NCI-H774 (cell line): Measurements from ENCODE around the gene SPRTN.
"Not testable (repeated sequence)": the region's sequence is repeated elsewhere in the genome, so short reads cannot be mapped to it uniquely, and the experiment has no call there.

Source experiments
- DNase-seq: peaks from one replicate; lab custom pipeline; 2025; lab: John Stamatoyannopoulos, UW

SPRTN gene

DNA sequence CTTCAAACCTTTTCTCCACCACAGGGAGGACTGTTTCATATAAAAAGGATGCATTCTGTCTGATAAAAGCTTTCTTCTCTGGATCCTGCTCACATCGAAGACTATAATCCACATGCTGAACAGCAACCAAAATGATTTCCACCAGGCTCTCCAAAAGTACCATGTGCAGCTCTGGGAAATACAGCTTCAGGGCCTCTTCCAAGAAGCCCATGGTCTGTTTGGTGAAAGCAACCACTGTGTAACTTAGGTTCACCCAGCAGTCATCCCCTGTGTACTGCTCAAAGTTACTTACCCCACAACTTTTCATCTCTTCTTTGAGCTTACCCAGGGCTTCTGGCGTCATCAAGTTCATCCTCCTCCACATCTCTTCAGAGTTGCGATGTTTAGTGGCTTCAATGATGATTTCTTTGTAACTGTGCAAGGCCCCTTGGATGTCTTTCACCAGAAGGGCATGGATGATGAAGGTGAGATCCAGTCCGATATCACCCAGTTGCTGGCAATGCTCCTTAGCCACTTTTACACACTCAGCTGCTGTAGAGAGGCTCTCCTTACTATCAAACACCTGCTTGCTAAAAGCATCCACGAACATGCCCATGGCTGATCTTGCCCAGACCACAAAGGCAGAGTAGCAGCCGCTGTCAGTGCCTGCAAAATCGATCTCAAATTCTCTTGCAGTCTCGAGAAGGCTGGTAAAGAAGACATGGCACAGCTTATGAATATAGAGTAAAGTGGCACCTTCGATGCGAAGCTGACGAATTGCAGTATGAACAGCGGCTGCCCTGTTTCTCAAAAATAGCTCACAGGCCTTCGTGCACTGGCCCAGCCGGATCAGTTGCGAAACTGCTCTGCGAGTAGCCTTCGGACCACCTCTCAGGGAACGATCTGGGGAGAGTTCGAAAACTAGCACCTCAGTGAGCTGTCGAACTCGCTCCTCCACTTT, 2.2 kb upstream of the SPRTN start:
- no peak for DNase-seq

DNA sequence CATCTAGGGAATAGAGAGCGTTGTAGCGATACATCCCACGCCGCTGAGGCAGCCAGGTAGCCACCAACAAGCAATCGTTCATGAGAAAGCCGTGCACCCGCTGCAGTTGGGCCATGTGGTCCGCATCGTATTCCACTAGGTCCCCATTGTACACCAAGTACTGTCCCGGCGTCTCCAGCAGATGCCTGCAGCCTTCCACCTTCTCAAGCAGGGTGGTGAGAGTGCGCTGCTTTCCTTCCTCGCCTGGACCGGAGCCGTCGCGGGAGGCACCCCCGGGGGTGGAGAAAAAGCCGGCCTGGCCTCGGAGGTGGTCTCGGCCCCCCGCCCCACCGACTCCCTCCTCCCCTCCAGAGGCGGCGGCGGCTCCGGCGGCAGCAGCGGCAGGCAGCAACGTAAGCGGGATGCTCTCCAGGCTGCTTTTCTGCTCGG, 1.0 kb upstream of the SPRTN start:
- DNase-seq = no peak

- DNase-seq = peak; percentile 98
These were observed 422 bp upstream of the SPRTN start, which contains the start of gene EXOC8 for GRCh38 chr1:231337472-231338269. Gene EXOC8 (minus strand): TSS chr1:231337852. CDS start chr1:231337745, 107 bp downstream.

GRCh38 chr1:231340328-231341013, 2.4 kb downstream of the SPRTN start:
- DNase-seq = no peak

GRCh38 chr1:231347961-231348360, 9.9 kb downstream of the SPRTN start:
- DNase-seq = no peak

GRCh38 chr1:231348442-231348841, 10.3 kb downstream of the SPRTN start:
- no peak for DNase-seq

GRCh38 chr1:231348856-231349255, 10.8 kb downstream of the SPRTN start:
- DNase-seq = not testable (repeated sequence)

DNA sequence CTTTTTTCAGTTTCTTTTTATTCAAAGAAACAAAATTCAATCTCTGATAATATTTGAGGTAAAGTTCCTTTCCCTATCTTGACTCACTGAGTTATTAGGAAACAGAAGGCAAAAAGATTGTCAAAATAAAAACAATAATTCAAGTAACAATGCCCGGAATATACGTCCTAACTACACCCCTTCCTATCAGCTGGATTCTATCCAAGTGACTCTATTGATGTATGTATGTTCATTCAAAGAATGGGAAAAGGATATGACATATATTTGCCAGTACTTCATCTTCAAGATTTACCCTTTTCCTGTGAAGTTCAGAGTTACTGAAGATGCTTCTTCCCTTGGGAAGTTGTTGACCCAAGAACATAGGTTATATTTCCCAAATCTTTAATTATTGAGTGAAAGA, 13.7 kb downstream of the SPRTN start:
- DNase-seq = no peak

GRCh38 chr1:231353086-231353485, 15.0 kb downstream of the SPRTN start:
- DNase-seq = no peak

GRCh38 chr1:231354330-231355020, 16.4 kb downstream of the SPRTN start:
- DNase-seq = no peak

DNA sequence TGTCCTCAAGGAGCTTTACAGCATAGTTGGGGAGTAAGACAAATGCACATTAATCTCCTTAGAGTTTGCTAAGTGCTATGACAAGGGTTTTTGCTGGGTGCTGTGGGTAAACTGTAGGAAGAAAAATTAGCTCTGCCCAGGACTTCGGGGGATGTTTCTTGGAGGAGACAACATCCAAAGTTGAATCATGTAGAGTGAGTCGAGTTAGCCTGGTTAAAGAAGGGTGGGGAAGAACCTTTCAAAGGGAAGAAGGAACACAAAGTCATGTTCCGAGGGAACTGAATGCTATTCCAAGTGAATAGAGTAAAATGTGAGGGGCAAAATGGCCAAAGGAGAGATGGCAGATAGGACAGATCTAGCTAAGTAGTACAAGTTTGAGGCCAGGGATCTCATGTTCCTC, 17.1 kb downstream of the SPRTN start:
- no peak for DNase-seq

- no peak for DNase-seq
These were observed 19.2 kb downstream of the SPRTN start for GRCh38 chr1:231357187-231357772.

DNA sequence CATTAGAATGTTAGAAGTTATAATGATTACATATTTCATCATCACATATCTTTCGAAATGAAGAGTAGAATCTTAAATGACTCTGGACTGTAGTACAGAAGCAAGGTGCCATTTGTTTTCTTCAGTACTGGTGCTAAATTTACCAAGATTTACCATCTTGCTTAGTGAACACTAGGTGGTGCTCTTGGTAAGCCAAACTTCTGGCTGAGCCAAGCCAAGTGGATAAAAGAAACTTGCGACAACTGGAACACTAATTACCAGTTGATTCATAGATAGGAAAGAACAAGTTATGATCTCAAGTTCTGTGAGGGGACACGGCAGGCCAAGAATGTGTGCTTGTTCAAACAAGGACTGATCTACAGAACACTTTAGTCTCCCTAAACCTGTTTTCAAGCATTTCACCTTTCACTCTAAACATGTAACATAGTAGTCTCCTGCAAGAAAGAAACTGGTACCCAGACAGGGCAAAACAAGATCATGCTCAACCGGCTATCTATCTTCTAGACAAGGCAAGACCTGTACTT, 19.8 kb downstream of the SPRTN start:
- peak; percentile 66 for DNase-seq

GRCh38 chr1:231359113-231359512, 21.0 kb downstream of the SPRTN start:
- DNase-seq = no peak

DNA sequence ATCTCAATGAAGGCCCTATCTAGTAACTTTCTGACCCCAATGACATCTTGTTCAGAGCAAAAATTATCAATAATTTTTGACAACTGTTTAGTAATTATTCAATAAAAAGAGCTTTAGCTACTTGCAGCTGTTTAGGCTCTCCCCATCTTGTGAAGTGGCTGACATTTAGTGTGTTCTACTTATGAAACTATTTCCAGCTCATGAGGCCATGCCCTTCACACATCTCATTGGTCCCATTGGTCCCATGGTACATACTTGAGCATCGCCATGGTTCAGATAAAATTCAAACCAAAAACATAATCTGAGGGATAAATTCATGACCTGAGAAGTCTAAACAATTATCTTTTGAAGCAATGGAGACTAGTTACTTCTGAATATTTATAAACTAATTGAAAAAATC, 24.2 kb downstream of the SPRTN start:
- DNase-seq = no peak

GRCh38 chr1:231363624-231364023, 25.5 kb downstream of the SPRTN start:
- DNase-seq = no peak

GRCh38 chr1:231364192-231364591, 26.1 kb downstream of the SPRTN start:
- DNase-seq = no peak

DNA sequence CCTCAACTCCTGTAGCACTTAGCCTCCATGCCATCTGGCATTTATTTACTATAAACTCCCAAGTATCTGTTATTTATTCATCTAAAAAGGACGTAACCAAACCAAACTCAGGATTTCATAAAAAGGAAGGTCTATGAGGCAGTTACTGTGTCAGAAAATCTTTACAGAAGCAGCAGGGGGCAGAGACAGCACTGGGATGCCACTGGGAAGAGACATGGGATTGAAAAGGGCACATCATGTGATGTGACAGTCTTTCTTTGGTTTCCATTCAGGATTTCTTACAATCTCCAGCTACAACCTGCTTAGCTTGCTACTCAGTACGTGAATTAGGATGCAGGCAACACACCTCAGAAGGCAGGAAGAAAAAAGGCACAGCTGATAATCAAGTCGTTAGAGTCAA, 31.2 kb downstream of the SPRTN start:
- no peak for DNase-seq

DNA sequence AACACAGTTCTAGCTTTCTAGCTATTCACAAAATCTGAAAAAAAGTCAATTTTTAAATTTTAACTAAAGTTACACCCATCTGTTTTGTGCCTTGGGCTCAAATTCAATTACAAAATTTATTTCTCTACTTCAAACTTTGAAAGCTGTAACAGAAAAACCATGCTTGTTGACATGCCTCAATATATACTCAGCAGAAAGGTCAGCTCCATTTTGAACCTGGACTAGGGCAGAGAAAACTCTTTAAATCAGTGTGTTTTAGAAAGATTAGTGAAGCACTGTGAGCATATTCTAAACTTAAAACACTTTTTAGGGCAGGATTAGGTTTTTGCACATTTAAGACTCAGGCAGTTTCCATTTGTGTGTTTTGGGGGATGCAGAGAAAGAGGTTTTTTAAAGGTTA, 34.4 kb downstream of the SPRTN start:
- DNase-seq = no peak

GRCh38 chr1:231374394-231374793, 36.3 kb downstream of the SPRTN start:
- DNase-seq = no peak

GRCh38 chr1:231376101-231376500, 38.0 kb downstream of the SPRTN start:
- DNase-seq = no peak
